Stimulated activated CD8-positive, alpha-beta memory T cell treated with anti-CD3 and anti-CD28 coated beads, Interleukin-15, amount 100 ng/mL, for 1 hour (primary cell): ENCODE measurements around the gene ARHGEF10L.
"Not testable (repeated sequence)": the region's sequence is repeated elsewhere in the genome, so short reads cannot be mapped to it uniquely, and the experiment has no call there.

ENCODE experiments used
- DNase-seq: peaks from one replicate; pipeline ENCODE4 v3.0.0-alpha.2; 2020; ENCODE audit warnings: low read depth

Gene ARHGEF10L

DNA sequence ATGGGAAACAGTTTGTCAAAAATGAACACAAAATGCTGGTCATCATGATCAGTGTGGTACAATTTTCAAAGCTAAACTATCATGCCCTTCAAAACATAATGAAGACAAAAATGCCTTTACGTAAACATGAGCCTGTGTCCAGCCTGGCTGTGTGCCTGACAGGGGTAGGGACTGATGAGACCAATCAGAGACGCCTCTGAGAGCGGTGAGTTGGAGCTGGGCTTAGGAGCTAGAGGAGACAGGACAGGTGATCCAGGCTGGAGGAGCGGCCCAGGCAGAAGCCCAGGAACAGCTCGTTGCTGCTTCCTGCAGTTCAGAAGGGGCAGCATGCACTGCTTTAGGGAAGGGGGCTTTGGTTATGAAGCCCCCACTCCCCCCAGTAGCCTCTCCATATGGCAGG, 70.0 kb downstream of the ARHGEF10L start:
- no peak for DNase-seq

DNA sequence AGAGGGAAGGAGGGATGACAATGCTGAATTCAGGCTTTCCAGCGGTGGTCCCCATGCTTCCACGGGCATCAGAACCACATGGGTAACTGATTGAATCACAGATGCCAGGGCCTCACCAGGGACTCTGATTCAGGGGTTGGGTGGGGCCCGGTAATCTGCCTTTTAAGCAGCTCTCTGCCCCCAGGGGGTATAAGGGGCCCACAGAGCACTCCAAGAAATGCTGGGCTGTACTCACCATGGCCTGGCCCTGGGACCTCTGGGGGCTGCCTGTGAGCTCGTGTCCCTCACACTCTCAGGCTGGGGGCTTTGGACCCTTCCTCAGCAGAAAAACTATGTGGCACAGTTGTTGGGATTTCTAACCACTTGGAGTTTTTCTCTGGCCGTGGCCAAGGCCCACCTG, 70.6 kb downstream of the ARHGEF10L start:
- no peak for DNase-seq

DNA sequence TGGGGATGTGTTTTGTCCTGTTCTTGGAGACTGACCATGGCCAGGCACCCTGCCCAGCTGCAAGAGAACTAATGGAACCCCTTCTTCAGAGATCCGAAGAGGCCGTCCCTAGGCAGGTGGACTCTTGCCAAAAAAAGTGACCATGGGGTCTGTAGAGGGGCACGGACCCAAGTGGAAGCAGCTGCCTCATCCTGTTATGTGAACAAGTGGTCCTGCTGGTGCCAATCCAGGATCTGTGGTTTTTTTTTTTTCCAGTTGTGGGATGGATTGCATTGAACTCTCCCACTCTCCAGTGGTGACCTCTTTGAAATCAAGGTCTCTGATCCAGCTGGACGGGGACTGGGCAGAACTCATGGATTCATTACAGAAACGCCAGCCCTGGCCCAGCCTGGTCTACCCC, 71.2 kb downstream of the ARHGEF10L start:
- DNase-seq, result no peak

DNA sequence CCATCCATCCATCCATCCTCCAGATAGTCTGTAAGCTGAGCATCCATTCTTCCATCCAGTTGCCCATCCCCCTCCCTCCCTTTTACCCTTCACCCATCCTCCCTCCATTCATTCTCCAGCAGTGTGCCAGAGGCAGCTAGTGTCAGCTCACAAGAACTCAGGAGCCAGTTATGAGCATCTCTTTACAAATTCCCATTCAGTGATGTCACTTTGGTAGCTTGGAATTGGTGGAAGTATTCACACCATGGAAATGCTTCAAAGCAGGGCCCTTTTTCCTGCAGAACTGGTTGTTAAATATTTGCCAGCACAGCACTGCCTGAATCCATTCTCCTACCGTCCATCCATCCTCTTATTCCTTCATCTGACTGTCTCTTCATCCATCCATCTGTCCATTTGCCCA, 72.5 kb downstream of the ARHGEF10L start:
- DNase-seq, result no peak

DNA sequence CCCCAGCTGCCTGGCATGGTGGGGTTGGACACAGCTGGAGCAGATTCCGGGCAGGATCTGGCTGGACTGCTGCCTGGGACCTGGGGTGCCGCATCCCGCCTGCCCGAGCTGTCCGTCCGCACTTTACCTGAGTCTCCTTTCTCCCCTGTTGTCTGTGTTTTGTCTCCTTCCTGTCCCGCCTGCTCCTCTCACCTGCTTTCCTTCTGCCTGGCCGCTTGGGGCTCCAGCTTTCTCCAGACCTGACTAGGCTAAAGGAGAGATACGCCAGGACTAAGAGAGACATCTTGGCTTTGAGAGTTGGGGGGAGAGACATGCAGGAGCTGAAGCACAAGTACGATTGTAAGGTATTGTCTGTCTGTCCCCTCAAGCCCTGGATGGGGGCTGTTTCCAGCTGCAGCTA, 73.3 kb downstream of the ARHGEF10L start:
- DNase-seq, result no peak

DNA sequence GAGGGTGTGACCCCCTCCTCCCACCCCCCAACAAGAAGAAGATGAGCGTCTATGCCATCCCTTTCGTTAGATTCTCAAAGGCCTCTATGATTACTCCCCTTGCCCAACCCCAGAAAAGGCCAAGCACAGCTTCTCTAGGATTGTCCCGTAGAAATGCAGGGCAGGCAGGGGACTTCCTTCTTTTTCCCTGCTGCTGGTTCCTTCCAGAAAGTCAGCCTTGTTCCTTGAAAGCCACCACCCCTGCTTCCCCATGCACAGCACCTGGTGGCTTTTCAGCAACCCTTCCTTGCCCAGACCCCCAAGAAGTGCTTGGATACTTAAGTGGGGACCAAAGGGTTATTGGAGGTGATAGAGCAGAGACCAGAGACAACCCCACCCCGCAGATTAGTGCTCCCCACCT, 75.1 kb downstream of the ARHGEF10L start:
- DNase-seq, result no peak

DNA sequence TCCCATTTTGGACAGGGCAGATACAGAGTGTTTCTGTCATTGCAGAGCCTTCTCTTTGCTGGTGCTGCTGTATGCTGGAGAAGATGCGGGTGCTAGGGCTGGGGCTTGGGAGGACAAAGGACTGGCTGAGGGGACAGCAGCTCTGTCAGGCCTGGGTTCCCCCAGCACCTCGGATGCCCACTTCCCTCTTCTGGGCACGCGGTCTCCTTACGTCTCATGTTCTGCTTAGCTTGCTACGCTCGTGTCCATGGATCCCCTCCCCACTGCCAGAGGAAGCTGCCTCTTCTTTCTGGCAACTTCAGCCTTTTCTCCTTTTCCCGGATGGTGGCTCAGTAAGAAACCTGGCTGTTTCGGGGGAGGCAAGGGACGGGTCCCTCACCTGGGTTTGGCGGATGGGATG, 75.7 kb downstream of the ARHGEF10L start:
- no peak for DNase-seq

DNA sequence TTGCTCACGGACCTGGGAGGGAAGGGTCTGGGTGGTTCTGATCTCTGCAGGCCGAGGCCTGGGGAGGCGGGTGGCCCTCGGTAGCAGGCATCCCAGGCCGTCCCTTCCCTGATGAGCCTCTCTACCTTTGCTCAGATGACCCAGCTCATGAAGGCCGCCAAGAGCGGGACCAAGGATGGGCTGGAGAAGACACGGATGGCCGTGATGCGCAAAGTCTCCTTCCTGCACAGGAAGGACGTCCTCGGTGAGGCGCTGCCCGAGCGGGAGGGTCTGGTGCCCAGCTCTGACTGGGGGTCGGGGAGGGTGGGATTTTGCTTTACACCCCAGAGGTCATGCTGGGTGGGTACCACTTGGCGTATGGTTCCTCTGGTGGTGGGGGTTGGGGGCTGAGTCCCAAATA, 76.5 kb downstream of the ARHGEF10L start:
- no peak for DNase-seq

DNA sequence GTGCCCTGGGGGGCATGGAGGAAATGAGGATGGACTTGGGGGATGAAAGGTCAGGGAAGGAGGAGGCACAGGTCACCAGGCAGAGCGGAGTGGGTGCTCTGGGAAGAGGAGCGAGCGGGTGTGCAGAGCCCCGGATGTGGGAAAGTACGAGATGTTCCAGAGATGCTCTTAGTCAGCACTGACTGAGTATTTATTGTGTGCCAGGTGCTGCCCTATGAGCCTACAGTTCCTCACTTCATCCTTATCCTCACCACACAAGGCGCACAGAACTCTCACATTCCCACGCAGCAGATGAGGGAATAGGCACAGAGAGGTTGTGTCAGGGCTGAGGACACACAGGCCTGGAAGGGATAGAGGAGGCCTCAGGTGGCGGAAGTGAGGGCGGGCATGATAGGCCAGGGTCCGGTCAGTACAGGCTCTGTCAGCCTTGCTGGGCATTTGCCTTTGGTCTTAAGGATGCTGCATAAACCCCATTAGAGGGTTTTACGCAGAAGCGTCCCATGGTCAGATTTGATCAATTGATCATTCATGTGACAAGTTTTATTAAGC, 77.3 kb downstream of the ARHGEF10L start:
- no peak for DNase-seq

DNA sequence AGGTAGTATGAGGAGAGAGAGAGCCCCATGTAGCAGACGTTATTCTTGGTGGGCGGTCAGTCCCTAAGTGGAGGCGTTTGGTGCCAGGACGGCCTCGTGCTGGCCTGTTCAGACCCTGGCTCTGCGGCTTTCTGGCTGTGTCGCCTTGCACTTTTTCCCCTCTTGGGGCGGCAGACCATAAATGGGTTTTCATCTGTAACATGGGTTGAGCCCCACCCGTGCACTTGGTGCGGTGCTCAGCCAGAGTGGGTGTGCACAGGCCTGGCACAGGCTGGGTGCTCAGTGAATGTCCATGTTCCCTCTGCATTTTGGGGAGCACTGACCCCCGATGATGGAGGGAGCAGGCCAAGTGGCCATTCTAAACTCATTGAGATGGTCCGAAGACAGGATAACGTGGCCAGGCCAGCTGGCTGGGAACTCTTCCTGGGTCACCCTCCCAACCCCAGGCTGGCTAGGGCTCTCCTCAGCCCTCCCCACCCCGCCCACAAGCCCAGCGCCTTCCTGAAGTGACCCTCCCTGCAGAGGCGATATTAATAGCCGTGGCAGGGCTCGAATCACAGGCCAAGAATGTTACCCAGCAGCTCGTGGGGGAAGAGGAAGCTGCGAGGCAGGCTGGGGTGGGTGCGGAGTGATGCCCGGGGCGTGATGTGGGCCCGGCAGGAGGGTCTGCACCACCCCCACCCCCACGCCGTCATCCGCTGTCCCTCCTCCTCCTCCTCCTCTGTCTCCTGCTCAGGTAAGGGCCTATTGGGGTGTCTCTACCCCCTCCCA, 78.5 kb downstream of the ARHGEF10L start:
- no peak for DNase-seq

DNA sequence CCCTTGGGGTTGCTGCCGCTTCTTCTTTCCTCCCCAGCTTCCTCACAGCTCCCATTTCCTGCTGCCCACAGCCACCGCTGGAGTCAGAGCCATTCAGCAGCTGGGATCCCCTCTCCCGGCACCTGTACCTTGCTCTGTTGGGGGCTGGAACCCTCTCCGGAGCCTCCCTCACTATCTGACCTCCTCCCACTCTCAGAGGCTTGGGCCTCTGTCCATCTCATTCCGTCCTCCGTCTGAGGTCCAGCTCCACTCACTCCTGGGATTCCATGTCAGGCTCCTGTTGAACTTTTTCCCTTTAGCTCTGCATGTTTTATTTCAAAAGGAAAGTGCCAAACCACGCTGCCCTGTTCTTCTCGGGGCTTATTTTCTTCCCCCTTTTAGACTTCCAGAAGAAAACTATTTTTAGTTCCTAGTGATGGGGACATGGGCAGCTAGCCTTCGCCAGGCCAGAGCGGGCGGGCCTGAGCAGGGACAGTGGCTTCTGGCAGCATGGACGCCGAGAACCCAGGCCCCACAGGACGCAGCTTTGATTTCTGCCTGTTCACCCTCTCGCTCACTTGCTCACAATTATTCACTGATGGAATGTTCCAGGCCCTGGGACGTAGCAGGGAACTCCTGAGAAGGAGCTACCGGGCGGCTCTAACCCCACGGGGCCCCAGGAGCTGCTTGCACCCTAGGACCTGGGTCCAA, 79.2 kb downstream of the ARHGEF10L start:
- DNase-seq, result no peak

DNA sequence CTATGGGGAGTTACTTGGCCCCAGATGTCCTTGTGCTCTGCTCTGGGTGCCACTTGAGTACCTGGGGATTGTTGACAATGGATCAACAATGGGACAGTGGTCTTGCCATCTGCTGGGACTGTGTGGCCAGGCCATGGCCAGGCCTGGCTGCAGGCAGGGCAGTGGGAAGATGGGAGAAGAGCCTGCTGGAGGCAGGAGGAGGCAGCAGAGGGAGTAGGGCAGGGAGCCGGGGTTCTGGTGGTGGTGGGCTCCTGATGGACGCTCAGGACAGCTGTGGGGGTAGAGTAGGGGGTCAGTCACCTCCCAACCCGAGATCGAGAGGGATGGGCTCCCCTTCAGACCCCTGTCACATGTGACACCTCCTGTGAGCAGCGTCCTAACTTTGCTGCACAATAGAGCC, 81.0 kb downstream of the ARHGEF10L start:
- no peak for DNase-seq

DNA sequence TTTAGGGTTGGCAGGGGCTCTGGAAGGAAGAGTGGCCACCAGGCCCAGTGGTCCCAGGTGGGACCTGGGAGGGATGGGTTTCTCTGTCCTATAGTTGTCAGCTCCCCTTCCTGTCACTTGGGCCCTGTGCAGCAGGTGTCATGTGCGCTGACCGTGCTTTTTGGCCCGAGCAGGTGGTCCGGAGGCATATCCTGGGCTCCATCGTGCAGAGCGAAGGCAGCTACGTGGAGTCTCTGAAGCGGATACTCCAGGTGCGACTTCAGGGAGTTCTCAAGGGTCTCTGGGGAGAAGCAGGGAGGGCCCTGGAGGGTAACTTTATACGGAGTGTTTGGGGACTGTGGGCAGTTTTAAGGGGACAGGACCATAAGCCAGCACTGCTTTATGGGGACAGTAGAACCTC, 82.2 kb downstream of the ARHGEF10L start:
- DNase-seq, result no peak

DNA sequence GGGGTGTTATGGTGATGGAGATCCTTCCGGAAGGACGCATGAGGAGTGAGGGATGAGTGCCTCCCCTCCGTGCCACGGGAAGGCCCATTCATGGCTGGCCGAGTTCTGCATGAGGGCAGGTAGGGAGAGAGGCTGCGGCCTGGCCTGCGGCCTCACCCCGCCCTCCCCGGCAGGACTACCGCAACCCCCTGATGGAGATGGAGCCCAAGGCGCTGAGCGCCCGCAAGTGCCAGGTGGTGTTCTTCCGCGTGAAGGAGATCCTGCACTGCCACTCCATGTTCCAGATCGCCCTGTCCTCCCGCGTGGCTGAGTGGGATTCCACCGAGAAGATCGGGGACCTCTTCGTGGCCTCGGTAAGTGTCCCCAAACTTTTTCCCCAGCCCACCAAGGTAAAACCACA, 83.3 kb downstream of the ARHGEF10L start:
- no peak for DNase-seq

DNA sequence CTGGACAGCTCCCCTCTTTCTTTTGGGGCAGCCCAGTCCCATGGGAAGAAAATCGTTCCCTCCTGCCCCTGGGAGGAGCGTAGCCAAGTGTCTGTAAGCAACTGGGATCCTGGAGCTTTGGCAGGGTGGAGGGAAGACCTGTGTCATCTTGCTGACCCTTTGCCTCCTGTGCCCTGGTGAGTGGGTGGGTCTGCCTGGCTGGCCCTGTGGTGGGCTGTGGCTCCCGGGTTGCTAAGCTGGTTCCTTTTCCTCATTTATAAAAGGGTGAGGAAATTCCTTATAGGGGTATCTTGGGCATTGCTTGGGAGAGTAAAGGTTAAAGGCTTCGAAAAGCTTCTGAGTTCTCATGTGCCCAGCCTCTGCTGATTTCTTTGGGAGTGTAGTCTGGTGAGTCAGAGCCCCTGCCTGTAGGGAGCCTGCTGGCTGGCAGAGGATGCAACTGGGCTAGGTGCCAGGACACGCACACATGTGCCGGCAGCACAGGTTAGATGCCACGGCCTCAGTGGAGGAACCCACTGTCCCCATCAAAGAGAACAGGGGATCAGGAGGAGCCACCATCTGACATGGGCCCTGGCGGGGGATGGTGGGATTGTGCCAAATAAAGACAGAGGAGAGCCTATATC, 85.2 kb downstream of the ARHGEF10L start:
- no peak for DNase-seq

DNA sequence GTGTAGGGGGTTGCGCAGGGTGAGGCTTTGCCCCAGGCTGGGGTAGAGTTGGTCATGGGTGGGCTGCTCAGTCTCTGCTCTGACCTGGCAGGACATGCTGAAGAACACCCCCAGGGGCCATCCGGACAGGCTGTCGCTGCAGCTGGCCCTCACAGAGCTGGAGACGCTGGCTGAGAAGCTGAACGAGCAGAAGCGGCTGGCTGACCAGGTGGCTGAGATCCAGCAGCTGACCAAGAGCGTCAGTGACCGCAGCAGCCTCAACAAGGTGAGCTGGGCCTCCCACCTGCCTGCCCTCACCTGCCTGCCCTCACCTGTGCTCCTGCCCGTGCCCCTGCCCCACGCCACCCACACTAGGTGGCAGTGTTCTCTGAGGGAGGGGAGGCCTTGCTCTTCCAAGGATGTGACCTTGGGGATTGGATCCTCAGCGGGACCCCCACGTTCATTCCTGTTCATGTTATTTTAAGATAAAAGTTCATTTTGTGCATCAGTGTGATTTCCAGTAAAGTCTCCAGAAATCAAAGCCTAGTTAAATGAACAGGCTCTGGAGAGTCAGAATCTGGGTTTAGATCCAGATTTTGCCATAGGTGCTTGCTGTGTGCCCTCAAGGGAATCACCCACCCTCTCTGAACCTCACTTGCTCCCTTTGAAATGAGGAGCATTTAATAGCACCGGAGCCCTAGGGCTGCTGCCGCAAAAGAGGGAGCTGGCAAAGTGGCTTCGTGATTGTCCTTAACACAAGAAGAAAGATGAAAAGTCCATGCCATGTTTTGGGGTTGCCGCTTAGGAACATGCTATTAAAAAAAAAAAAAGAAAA, 87.9 kb downstream of the ARHGEF10L start:
- DNase-seq, result no peak

DNA sequence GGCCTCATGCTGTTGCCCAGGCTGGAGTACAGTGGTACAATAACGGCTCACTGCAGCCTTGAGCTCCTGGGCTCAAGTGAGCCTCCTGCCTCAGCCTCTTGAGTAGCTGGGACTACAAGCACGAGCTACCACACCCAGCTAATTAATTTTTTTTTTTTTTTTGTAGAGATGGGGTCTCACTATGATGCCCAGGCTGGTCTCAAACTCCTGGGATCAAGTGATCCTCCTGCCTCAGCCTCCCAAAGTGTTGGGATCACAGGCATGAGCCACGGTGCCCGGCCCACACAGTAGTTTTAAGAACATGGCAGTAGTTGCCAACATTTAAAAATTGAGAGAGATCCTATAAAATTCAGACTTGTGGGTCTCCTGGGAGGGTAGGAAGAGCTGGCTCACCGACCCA, 89.5 kb downstream of the ARHGEF10L start:
- DNase-seq, result not testable (repeated sequence)

DNA sequence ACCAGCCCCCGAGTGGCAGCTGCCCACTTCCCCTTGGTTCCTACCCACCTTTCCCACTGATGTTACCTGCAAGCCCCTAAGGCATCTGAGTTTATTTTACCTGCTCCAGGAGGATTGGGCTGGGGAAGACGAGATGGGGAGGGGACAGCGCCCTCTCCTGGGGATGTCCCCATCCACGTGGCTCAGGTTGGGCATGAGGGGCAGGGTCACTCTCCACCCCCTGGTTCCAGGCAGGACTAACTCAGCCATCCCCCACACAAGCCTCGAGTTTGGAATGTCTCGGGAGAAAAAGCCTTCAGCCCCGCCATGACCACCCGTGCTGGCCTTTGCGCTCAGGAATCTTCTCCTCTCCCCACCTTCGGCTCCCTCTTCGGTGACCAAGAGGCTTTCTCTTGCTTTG, 90.0 kb downstream of the ARHGEF10L start:
- no peak for DNase-seq

DNA sequence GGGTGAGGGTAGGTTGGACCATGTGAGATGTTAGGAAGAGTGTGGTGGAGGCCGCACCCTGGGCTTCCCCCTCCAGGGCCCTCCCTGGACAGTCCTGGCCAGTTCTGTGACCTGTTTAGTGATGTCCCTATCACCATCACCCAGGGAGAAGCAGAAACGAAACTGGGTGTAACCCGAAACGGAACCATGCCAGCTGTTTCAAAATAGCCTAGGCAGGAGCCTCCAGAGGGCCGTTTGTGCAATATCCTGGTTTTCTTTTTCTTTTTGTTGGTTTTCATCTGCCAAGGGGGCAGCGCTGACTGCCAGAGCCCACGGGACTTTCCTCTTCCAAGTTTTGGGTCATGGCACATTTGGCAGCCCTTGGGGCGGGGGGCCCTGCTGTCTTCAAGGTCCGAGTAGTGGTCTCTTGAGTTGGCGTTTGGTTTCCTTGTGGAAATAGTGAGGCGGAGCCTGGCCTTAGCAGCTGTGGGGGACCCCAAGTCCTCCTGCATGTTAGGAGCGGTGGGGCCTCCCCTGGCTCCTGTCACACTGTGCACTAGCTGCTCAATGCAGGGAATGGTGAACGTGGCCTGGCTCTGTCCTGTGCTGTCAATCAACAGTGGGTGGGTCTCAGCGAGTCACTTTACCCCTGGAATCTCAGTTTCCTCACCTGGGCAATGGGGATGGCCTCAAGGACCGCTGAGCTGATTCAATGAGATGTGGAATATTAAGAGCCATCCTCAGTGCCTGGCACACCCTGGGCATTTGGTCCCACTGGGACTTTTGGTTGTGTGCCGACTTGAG, 90.7 kb downstream of the ARHGEF10L start:
- DNase-seq, result no peak

DNA sequence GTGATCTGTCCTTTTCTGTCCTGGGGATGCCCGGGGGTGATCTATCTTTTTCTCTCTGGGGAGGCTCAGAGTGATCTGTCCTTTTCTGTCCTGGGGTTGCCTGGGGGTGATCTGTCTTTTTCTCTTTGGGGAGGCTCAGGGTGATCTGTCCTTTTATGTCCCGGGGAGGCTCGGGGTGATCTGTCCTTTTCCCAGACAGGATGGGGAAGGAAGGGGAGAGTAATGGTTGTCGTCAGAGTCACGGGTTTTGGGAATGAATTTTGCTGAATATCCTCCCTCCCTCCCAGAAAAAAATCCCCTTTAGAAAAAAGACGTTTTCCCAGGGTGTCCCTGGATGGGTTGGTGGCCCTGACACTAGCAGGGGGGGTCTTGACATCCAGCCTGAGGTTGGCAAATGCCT, 91.5 kb downstream of the ARHGEF10L start:
- no peak for DNase-seq

DNA sequence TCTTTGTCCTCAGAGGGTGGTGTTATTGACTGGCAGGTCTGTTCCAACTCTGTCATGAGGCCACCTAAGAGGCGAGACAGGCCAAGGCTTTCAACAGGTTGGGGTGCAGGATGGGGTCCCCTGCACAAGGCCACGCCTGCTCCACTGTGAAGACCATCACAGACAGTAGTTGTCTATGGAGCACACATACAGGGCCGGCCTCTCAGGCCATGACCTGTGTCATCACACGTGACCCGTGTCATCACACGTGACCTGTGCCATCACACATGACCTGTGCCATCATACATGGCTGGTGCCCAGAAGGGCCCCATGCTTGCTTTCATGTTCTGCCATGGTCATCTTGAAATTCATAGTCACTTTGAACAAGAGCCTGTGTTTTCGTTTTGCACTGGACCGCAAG, 91.9 kb downstream of the ARHGEF10L start:
- DNase-seq, result no peak
